ENCODE data around the gene CAB39.

The CAB39 gene

DNA sequence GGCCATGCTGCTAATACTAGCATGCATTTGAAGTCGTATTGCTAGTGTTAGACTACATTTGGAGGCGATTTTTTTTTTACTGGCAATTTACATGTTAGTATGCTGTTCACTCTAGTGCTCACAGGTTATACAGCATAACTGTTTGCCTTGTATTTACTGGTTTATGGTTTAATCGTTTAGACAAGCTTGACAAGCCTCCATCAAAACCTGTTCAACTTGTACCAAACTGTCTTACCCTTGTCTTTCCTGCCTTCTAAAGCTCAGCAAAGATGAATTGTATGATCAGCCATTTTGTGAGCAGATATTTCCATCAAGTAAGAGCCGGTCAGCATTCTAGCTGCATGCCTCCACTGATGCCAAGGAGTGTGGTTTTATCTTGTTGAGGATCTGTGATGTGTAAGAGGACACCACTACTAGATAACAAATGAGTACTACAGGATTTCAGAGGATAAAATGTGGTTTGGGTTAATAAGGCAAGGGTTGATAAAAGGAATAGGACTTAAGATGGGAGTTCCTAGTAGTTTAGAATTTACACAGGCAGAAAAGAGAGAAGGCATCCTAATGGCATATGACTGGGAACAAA, 83.7 kb downstream of the CAB39 start:
- H3K4me3 ChIP-seq (ENCODE audit: low read depth, low read length) = no peak overlapping the region
- no peaks in the 10 kb centered on the region for H3K27me3 ChIP-seq (ENCODE audit: insufficient read depth, low read length)
- peaks cover 60% of the 10 kb centered on the region for H3K4me1 ChIP-seq (ENCODE audit: control insufficient read depth, insufficient read depth, low read length, unreplicated experiment)
- H3K27ac ChIP-seq (ENCODE audit: low read depth, low read length) = peak overlapping the region; percentile 99
- H3K79me2 ChIP-seq (ENCODE audit: control insufficient read depth, insufficient read depth, low read length, unreplicated experiment) = peaks cover 34% of the 10 kb centered on the region
- peaks cover 25% of the 10 kb centered on the region for H3K36me3 ChIP-seq (ENCODE audit: insufficient read depth, low read length)
- no peak overlapping the region for H2AFZ ChIP-seq (ENCODE audit: low read length, unreplicated experiment)

DNA sequence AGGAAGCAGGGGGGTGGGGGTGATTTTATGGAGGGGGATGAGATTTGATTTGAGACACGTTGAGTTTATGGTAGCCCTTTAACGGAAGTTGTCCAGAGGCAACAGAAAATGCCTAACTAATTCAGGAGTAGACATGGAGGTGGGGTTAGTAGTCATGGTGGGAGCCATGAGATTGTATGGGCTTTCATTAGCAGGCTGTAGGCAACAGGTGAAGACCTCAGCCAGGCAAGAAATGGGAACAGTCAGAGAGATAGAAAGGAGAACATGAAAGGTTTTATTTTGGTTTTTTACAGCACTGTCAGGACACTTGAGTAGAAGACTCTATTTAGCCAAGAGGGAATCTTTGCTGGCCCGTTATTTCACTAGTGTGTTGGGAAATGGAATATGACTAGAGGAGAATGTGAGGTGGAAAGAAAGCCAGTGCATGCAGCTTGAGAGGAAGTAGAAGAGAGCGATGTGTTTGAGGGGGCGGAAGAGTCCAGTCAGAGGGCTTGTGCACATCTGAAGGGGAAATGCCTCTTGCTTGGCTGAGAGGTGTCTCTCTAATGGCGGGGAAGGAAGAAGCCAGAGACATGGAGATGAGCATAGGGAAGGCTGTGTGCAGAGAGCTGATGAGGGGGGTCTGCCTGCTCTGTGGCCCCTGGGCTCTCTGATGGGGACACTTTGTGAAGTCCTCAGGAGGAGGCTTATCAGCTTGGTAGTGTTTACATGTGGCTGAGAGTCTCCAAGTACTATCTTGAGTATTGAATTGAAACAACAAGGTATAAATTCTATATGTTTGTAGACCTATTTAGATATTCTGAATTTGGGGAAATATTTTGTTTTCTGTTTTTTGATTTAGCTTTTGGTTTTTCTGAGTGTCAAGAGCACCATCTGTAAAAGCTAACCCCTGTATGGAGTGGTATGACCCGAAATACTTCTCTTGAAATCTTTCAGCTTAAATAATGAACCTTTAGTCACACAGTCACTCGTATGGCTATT, 85.2 kb downstream of the CAB39 start:
- no peak overlapping the region for H3K4me3 ChIP-seq (ENCODE audit: low read depth, low read length)
- H3K4me1 ChIP-seq (ENCODE audit: control insufficient read depth, insufficient read depth, low read length, unreplicated experiment) = peaks cover 56% of the 10 kb centered on the region
- no peaks in the 10 kb centered on the region for H3K27me3 ChIP-seq (ENCODE audit: insufficient read depth, low read length)
- H2AFZ ChIP-seq (ENCODE audit: low read length, unreplicated experiment) = no peak overlapping the region
- peak overlapping the region; percentile 28; the same call in 1 of the 2 replicates for H3K27ac ChIP-seq (ENCODE audit: low read depth, low read length)
- H3K36me3 ChIP-seq (ENCODE audit: insufficient read depth, low read length) = peaks cover 12% of the 10 kb centered on the region
- peaks cover 33% of the 10 kb centered on the region for H3K79me2 ChIP-seq (ENCODE audit: control insufficient read depth, insufficient read depth, low read length, unreplicated experiment)

DNA sequence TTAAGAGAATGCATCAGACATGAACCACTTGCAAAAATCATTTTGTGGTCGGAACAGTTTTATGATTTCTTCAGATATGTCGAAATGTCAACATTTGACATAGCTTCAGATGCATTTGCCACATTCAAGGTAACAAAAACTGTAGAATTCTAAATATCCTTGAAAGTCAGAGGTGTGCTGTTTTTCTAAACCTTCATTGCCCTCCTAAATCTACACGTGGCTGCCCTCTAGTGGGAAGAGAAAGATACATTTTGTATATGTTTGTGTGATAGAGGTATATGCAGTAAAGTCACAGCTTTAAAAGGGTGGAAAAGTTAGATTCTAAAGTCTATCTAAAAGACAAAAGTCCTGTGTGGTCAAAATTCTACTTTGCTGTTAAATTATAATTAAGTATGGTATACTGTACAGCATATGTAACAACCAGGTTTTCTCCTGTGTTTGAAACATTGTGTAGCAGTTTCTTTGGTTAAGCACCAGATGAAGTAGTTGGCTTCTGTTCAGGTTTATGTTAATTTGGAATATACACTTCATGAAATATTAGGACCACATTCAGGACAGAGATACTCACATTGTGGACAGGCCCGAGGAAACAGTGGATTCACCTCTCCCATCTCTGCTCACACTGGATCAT, 86.2 kb downstream of the CAB39 start:
- H3K36me3 ChIP-seq (ENCODE audit: insufficient read depth, low read length) = peaks cover 5% of the 10 kb centered on the region; the same call in 1 of the 2 replicates
- H2AFZ ChIP-seq (ENCODE audit: low read length, unreplicated experiment) = no peak overlapping the region
- H3K27ac ChIP-seq (ENCODE audit: low read depth, low read length) = 0 out of 2 replicates have a peak overlapping the region, but pooled peaks have one; percentile 28
- H3K4me1 ChIP-seq (ENCODE audit: control insufficient read depth, insufficient read depth, low read length, unreplicated experiment) = peaks cover 45% of the 10 kb centered on the region
- peaks cover 33% of the 10 kb centered on the region for H3K79me2 ChIP-seq (ENCODE audit: control insufficient read depth, insufficient read depth, low read length, unreplicated experiment)
- no peaks in the 10 kb centered on the region for H3K27me3 ChIP-seq (ENCODE audit: insufficient read depth, low read length)
- H3K4me3 ChIP-seq (ENCODE audit: low read depth, low read length) = no peak overlapping the region

DNA sequence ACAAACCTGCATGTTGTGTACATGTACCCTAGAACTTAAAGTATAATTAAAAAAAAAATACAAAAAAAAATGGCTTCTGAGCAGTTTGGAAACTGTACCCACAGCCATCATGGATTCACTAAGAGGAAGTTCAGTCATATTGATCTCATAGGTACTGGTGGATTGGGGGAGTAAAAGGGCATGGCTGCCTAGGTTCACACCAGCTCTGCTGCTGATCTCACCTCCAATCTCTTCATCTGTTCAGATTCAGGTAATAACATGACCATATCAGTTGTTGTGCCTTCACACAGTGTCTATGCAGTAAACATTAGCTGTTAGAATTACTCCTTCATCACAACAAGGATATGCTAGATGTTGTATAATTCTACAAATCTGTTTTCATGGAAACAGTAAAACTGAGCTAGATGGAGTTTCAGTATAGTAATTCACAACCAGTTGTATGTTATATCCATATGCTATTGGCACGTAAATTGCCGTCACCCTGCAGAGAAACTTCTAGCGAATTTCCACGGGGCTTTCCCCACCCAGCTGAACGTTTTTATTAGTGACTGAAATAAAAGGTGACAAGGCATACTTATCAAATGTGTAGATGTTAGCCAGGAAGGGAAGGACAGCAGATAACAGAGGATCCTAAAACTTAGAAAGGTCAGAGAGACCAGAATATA, 92.8 kb downstream of the CAB39 start:
- no peaks in the 10 kb centered on the region for H3K4me1 ChIP-seq (ENCODE audit: control insufficient read depth, insufficient read depth, low read length, unreplicated experiment)
- H3K36me3 ChIP-seq (ENCODE audit: insufficient read depth, low read length) = peaks cover 2% of the 10 kb centered on the region; the same call in 1 of the 2 replicates
- no peak overlapping the region for H3K27ac ChIP-seq (ENCODE audit: low read depth, low read length)
- H3K4me3 ChIP-seq (ENCODE audit: low read depth, low read length) = no peak overlapping the region
- H3K27me3 ChIP-seq (ENCODE audit: insufficient read depth, low read length) = no peaks in the 10 kb centered on the region
- H3K79me2 ChIP-seq (ENCODE audit: control insufficient read depth, insufficient read depth, low read length, unreplicated experiment) = no peaks in the 10 kb centered on the region
- no peak overlapping the region for H2AFZ ChIP-seq (ENCODE audit: low read length, unreplicated experiment)

DNA sequence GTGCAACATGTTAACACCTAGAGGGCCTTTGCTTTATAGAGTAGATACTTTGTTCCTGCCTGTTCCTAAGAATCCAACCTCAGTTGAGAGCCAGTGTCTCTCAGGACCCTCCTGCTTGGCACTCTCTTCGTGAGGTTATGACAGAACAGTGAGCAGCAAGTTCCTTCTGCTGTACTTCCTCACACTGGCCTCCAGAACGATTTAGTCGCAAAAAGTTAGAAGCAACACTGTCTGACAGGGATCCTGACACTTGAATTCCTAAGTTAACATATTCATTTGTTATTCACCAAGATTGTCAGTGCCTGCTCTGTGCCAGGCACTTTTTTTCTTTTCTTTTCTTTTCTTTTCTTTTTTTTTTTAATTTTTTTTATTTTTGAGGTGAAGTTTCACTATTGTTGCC, 95.1 kb downstream of the CAB39 start:
- Histone ChIP-seq H3K36me3 (ENCODE audit: insufficient read depth, low read length) (peaks cover 13% of the 10 kb centered on the region; the same call in 1 of the 2 replicates), H3K79me2 (ENCODE audit: control insufficient read depth, insufficient read depth, low read length, unreplicated experiment) (no peaks in the 10 kb centered on the region), H3K4me3 (ENCODE audit: low read depth, low read length) (no peak overlapping the region), H3K27ac (ENCODE audit: low read depth, low read length) (no peak overlapping the region), H3K4me1 (ENCODE audit: control insufficient read depth, insufficient read depth, low read length, unreplicated experiment) (no peaks in the 10 kb centered on the region), H2AFZ (ENCODE audit: low read length, unreplicated experiment) (no peak overlapping the region), H3K27me3 (ENCODE audit: insufficient read depth, low read length) (no peaks in the 10 kb centered on the region)

DNA sequence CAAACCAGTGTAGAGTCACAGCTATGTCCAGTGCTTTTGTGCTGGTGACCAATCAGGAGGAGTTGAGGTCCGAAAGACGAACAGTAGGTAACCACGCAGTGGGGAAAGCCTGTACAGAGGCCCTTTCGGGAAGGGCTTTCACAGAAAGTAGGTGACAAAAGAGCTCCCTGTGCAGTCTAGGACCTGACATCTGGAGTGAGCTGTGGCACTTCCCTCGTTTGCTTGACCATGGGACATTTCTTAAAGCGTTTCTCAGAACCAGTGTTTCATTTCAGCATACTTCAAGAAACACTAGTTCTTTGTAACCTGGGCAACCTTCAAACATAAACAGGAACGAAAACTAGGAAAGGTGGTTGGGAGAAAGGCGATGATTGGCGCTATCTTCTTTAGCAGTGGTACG, 96.4 kb downstream of the CAB39 start:
- Histone ChIP-seq H3K36me3 (ENCODE audit: insufficient read depth, low read length) (peaks cover 13% of the 10 kb centered on the region; the same call in 1 of the 2 replicates), H3K4me1 (ENCODE audit: control insufficient read depth, insufficient read depth, low read length, unreplicated experiment) (no peaks in the 10 kb centered on the region), H3K27ac (ENCODE audit: low read depth, low read length) (no peak overlapping the region), H3K27me3 (ENCODE audit: insufficient read depth, low read length) (no peaks in the 10 kb centered on the region), H3K4me3 (ENCODE audit: low read depth, low read length) (no peak overlapping the region), H3K79me2 (ENCODE audit: control insufficient read depth, insufficient read depth, low read length, unreplicated experiment) (no peaks in the 10 kb centered on the region), H2AFZ (ENCODE audit: low read length, unreplicated experiment) (no peak overlapping the region)

DNA sequence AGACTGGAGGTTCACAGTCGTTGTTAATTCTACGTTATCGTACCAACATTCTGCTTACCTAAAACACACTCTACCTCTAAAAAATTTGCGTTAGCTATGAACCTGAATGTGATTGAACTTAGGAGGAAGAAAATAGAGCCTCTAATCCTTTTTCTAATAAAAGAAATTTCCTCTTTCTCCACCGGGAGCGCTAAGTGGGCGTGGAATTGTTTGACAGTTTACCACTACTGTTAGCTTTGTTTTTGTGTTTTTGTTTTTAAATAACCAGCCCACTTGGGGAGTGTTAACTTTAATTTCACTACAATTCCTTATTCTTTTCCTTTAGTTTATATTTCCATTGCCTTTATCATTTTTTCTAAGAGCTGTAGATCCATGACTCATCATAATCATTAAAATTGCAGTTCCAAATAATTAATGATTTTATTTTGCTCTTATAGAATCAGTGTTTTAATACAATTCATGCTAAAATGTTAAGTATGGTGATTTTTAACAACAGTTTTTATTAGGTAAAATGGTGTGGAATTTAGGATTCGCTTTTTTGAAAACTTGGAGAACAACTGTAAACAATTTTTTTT, 97.1 kb downstream of the CAB39 start:
- Histone ChIP-seq H2AFZ (ENCODE audit: low read length, unreplicated experiment) (no peak overlapping the region), H3K36me3 (ENCODE audit: insufficient read depth, low read length) (peaks cover 13% of the 10 kb centered on the region; the same call in 1 of the 2 replicates), H3K79me2 (ENCODE audit: control insufficient read depth, insufficient read depth, low read length, unreplicated experiment) (no peaks in the 10 kb centered on the region), H3K4me1 (ENCODE audit: control insufficient read depth, insufficient read depth, low read length, unreplicated experiment) (no peaks in the 10 kb centered on the region), H3K4me3 (ENCODE audit: low read depth, low read length) (no peak overlapping the region), H3K27me3 (ENCODE audit: insufficient read depth, low read length) (no peaks in the 10 kb centered on the region), H3K27ac (ENCODE audit: low read depth, low read length) (no peak overlapping the region)

DNA sequence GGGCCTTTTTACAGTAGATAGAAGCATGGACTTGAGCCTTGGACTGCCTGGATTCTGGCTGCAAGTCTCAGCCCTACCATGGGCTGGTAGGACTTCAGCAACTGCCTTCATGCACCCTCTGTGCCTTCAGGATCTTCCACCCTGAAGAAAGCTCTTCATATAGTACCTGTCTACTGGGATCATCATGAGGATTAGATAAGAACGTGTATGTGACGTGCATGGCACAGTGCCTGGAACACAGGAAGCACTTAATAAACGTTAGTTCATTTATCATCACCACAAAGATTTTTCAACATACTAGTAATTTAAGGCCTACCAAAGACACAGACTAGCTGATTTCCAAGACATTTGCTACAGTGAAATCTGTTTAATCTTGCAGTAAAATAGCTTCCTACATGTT, 98.9 kb downstream of the CAB39 start:
- H3K79me2 ChIP-seq (ENCODE audit: control insufficient read depth, insufficient read depth, low read length, unreplicated experiment) = no peaks in the 10 kb centered on the region
- H3K36me3 ChIP-seq (ENCODE audit: insufficient read depth, low read length) = peaks cover 15% of the 10 kb centered on the region; the same call in 1 of the 2 replicates
- no peaks in the 10 kb centered on the region for H3K4me1 ChIP-seq (ENCODE audit: control insufficient read depth, insufficient read depth, low read length, unreplicated experiment)
- no peak overlapping the region for H2AFZ ChIP-seq (ENCODE audit: low read length, unreplicated experiment)
- H3K27me3 ChIP-seq (ENCODE audit: insufficient read depth, low read length) = no peaks in the 10 kb centered on the region
- H3K27ac ChIP-seq (ENCODE audit: low read depth, low read length) = no peak overlapping the region
- H3K4me3 ChIP-seq (ENCODE audit: low read depth, low read length) = no peak overlapping the region

DNA sequence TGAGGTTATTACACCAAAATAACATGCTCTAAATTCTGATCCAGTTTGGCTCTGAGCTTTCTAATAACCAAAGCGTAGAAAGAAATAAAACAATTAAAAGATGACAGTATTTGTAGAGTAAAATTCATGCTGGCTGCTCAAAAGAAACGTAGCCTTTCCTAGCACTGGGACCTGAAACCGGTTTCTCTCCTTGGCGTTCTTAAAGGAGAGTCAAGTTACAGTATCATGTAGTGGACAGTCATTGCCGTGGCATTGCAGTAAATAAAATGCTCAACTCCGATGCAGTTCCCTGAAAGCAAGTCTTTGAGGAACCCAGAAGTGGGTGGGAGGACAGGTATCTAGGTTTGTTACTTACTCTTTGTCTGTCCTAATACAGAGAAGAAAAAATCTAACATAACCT, 99.4 kb downstream of the CAB39 start:
- Histone ChIP-seq H3K4me1 (ENCODE audit: control insufficient read depth, insufficient read depth, low read length, unreplicated experiment) (no peaks in the 10 kb centered on the region), H3K27ac (ENCODE audit: low read depth, low read length) (no peak overlapping the region), H3K36me3 (ENCODE audit: insufficient read depth, low read length) (peaks cover 18% of the 10 kb centered on the region; the same call in 1 of the 2 replicates), H3K27me3 (ENCODE audit: insufficient read depth, low read length) (no peaks in the 10 kb centered on the region), H3K79me2 (ENCODE audit: control insufficient read depth, insufficient read depth, low read length, unreplicated experiment) (no peaks in the 10 kb centered on the region), H2AFZ (ENCODE audit: low read length, unreplicated experiment) (no peak overlapping the region), H3K4me3 (ENCODE audit: low read depth, low read length) (no peak overlapping the region)

DNA sequence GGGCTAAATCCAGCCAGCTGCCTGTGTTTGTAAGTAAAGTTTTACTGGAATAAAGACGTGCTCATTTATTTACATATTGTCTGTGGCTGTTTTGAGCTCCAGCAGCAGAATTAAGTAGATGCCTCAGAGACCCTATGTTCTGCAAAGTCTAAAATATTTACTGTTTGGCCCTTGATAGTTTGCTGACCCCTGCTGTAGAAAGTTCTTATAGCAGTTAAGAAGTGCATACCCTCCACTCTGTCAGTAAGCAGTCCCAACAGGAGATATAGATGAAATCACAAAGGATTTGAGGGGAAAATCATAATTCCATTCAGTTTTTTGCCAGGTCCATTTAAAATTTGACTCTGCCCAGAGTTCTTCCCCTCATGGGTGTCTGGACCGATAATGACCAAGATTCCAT, 102.0 kb downstream of the CAB39 start:
- no peak overlapping the region for H3K4me3 ChIP-seq (ENCODE audit: low read depth, low read length)
- H2AFZ ChIP-seq (ENCODE audit: low read length, unreplicated experiment) = no peak overlapping the region
- no peak overlapping the region for H3K27ac ChIP-seq (ENCODE audit: low read depth, low read length)
- no peaks in the 10 kb centered on the region for H3K4me1 ChIP-seq (ENCODE audit: control insufficient read depth, insufficient read depth, low read length, unreplicated experiment)
- no peaks in the 10 kb centered on the region for H3K79me2 ChIP-seq (ENCODE audit: control insufficient read depth, insufficient read depth, low read length, unreplicated experiment)
- H3K27me3 ChIP-seq (ENCODE audit: insufficient read depth, low read length) = no peaks in the 10 kb centered on the region
- H3K36me3 ChIP-seq (ENCODE audit: insufficient read depth, low read length) = peaks cover 31% of the 10 kb centered on the region

All from ACC112 (cell line).